GM10248 (cell line): Measurements from ENCODE around the gene ZFP42.
"Not testable (repeated sequence)": the region's sequence is repeated elsewhere in the genome, so short reads cannot be mapped to it uniquely, and the experiment has no call there.

Experiments
- CTCF ChIA-PET: fragments of 300-600 bp; sonication (Branson Sonifier 250); formaldehyde crosslinking; extraction: SDS; loops from one replicate; lab custom pipeline; 2021; ENCODE audit warnings: antibody characterized with exemption; lab: Yijun Ruan, JAX
- POLR2A ChIA-PET: fragments of 350-650 bp; sonication (Branson Sonifier 250); formaldehyde crosslinking; extraction: SDS; loops from one replicate; lab custom pipeline; 2020; ENCODE audit warnings: antibody characterized with exemption; lab: Yijun Ruan, JAX
- DNase-seq: peaks from one replicate; pipeline ENCODE4 v3.0.0; 2012; ENCODE audit errors: extremely low spot score
- CTCF ChIP-seq: IDR thresholded peaks from 2 replicates; pipeline ENCODE4 v1.5.1; 2012; ENCODE audit warnings: mild to moderate bottlenecking, low read depth; ENCODE audit errors: extremely low read depth, missing control alignments, control extremely low read depth

The ZFP42 gene

GRCh38 chr4:187983746-187984145 is 11.8 kb upstream of the ZFP42 start:
- CTCF ChIA-PET = no interaction called here
- TF ChIP-seq CTCF = no peak
- POLR2A ChIA-PET = no interaction called here
- no peak for DNase-seq

- CTCF ChIA-PET = no interaction called here
- POLR2A ChIA-PET = no interaction called here
- no peak for TF ChIP-seq CTCF
- no peak for DNase-seq
Measured at GRCh38 chr4:187992971-187993370, 2.6 kb upstream of the ZFP42 start.

GRCh38 chr4:187993827-187994226 is 1.7 kb upstream of the ZFP42 start:
- POLR2A ChIA-PET = no interaction called here
- DNase-seq = no peak
- CTCF ChIA-PET = no interaction called here

GRCh38 chr4:187996502-187997177 is 1.1 kb downstream of the ZFP42 start:
- no peak for DNase-seq
- CTCF ChIA-PET = no interaction called here
- TF ChIP-seq CTCF = no peak
- POLR2A ChIA-PET = no interaction called here

More at GRCh38 chr4:187993827-187994226, 1.7 kb upstream of the ZFP42 start:
- no peak for TF ChIP-seq CTCF

GRCh38 chr4:187997991-187998390 is 2.4 kb downstream of the ZFP42 start:
- POLR2A ChIA-PET, CTCF ChIA-PET, DNase-seq: not testable (repeated sequence)

GRCh38 chr4:187999406-187999932 is 3.9 kb downstream of the ZFP42 start:
- ChIA-PET POLR2A (no interaction called here), CTCF (no interaction called here)
- no peak for DNase-seq
- no peak for TF ChIP-seq CTCF

GRCh38 chr4:188002323-188002722 is 6.8 kb downstream of the ZFP42 start:
- DNase-seq = no peak
- ChIA-PET POLR2A (no interaction called here), CTCF (interaction anchor here (1.2 kb wide), 1 partner anchor 12 kb away, joined by 3 read pairs; no protein-coding TSS in a partner anchor)
- TF ChIP-seq CTCF = no peak
